ENCODE data around the gene SPRY4.

Gene SPRY4

GRCh38 chr5:142319105-142319504, 5.7 kb downstream of the SPRY4 start:
- H3K4me3 ChIP-seq (ENCODE audit: low read depth, low read length), result no peak overlapping the region
- TF ChIP-seq, protein P1, sequence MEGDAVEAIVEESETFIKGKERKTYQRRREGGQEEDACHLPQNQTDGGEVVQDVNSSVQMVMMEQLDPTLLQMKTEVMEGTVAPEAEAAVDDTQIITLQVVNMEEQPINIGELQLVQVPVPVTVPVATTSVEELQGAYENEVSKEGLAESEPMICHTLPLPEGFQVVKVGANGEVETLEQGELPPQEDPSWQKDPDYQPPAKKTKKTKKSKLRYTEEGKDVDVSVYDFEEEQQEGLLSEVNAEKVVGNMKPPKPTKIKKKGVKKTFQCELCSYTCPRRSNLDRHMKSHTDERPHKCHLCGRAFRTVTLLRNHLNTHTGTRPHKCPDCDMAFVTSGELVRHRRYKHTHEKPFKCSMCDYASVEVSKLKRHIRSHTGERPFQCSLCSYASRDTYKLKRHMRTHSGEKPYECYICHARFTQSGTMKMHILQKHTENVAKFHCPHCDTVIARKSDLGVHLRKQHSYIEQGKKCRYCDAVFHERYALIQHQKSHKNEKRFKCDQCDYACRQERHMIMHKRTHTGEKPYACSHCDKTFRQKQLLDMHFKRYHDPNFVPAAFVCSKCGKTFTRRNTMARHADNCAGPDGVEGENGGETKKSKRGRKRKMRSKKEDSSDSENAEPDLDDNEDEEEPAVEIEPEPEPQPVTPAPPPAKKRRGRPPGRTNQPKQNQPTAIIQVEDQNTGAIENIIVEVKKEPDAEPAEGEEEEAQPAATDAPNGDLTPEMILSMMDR (IDR thresholded peaks at IDR 0.05; ENCODE audit: low read depth, low read length), result no peak
- TF ChIP-seq, protein P2, sequence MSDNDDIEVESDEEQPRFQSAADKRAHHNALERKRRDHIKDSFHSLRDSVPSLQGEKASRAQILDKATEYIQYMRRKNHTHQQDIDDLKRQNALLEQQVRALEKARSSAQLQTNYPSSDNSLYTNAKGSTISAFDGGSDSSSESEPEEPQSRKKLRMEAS (IDR thresholded peaks at IDR 0.05; ENCODE audit: low read depth, low read length), result no peak
- TF ChIP-seq MYC (IDR thresholded peaks at IDR 0.05; ENCODE audit: low read depth, low read length), result no peak
- TF ChIP-seq POLR2A (IDR thresholded peaks at IDR 0.05; ENCODE audit: extremely low read depth, insufficient read length), result no peak
- no peak for DNase-seq (ENCODE audit: low read depth)

- H3K4me3 ChIP-seq (ENCODE audit: low read depth, low read length), result no peak overlapping the region
- no peak for DNase-seq (ENCODE audit: low read depth)
- TF ChIP-seq MYC (IDR thresholded peaks at IDR 0.05; ENCODE audit: low read depth, low read length), result no peak
Measured at GRCh38 chr5:142317753-142318152, 7.1 kb downstream of the SPRY4 start.

GRCh38 chr5:142317173-142317572, 7.6 kb downstream of the SPRY4 start:
- TF ChIP-seq MYC (IDR thresholded peaks at IDR 0.05; ENCODE audit: low read depth, low read length) (no peak), POLR2A (IDR thresholded peaks at IDR 0.05; ENCODE audit: extremely low read depth, insufficient read length) (no peak)
- TF ChIP-seq, protein P1 (IDR thresholded peaks at IDR 0.05; ENCODE audit: low read depth, low read length), result no peak
- TF ChIP-seq, protein P2 (IDR thresholded peaks at IDR 0.05; ENCODE audit: low read depth, low read length), result no peak
- H3K4me3 ChIP-seq (ENCODE audit: low read depth, low read length), result no peak overlapping the region
- DNase-seq (ENCODE audit: low read depth), result no peak

- DNase-seq (ENCODE audit: low read depth), result no peak
- H3K4me3 ChIP-seq (ENCODE audit: low read depth, low read length), result no peak overlapping the region
- TF ChIP-seq, protein P1 (IDR thresholded peaks at IDR 0.05; ENCODE audit: low read depth, low read length), result no peak
- TF ChIP-seq, protein P2 (IDR thresholded peaks at IDR 0.05; ENCODE audit: low read depth, low read length), result no peak
- TF ChIP-seq POLR2A (IDR thresholded peaks at IDR 0.05; ENCODE audit: extremely low read depth, insufficient read length) (no peak), MYC (IDR thresholded peaks at IDR 0.05; ENCODE audit: low read depth, low read length) (no peak)
Measured at GRCh38 chr5:142316681-142317080, 8.1 kb downstream of the SPRY4 start.

- no peak overlapping the region for H3K4me3 ChIP-seq (ENCODE audit: low read depth, low read length)
- TF ChIP-seq POLR2A (IDR thresholded peaks at IDR 0.05; ENCODE audit: extremely low read depth, insufficient read length), result no peak
- TF ChIP-seq, protein P1 (IDR thresholded peaks at IDR 0.05; ENCODE audit: low read depth, low read length), result no peak
- TF ChIP-seq MYC (IDR thresholded peaks at IDR 0.05; ENCODE audit: low read depth, low read length), result no peak
- no peak for DNase-seq (ENCODE audit: low read depth)
Measured at GRCh38 chr5:142316051-142316450, 8.8 kb downstream of the SPRY4 start.

- TF ChIP-seq POLR2A (IDR thresholded peaks at IDR 0.05; ENCODE audit: extremely low read depth, insufficient read length) (no peak), MYC (IDR thresholded peaks at IDR 0.05; ENCODE audit: low read depth, low read length) (no peak)
- TF ChIP-seq, protein P1 (IDR thresholded peaks at IDR 0.05; ENCODE audit: low read depth, low read length), result no peak
- TF ChIP-seq, protein P2 (IDR thresholded peaks at IDR 0.05; ENCODE audit: low read depth, low read length), result no peak
- H3K4me3 ChIP-seq (ENCODE audit: low read depth, low read length), result no peak overlapping the region
- DNase-seq (ENCODE audit: low read depth), result no peak
Measured at GRCh38 chr5:142315096-142315900, 9.5 kb downstream of the SPRY4 start.
